GM21367 (cell line): ENCODE data around the gene PRKAG2.

Experiments
- ATAC-seq: cut with Tn5 transposase; IDR thresholded peaks from one replicate; pipeline ENCODE4 v1.9.1; 2021; ENCODE audit not compliant: unreplicated experiment

Gene PRKAG2

GRCh38 chr7:151731022-151731441 is 145.9 kb downstream of the PRKAG2 start:
- no peak for ATAC-seq

GRCh38 chr7:151730591-151730990 is 146.3 kb downstream of the PRKAG2 start:
- ATAC-seq = no peak

GRCh38 chr7:151729521-151729921 is 147.4 kb downstream of the PRKAG2 start:
- no peak for ATAC-seq

GRCh38 chr7:151728746-151729145 is 148.2 kb downstream of the PRKAG2 start:
- ATAC-seq = no peak

- no peak for ATAC-seq
Measured at GRCh38 chr7:151728286-151728660, 148.6 kb downstream of the PRKAG2 start.

GRCh38 chr7:151727579-151728285 is 149.2 kb downstream of the PRKAG2 start:
- ATAC-seq = no peak

- ATAC-seq = no peak
Measured at GRCh38 chr7:151726652-151727578, 150.0 kb downstream of the PRKAG2 start.

GRCh38 chr7:151725844-151726651 is 150.9 kb downstream of the PRKAG2 start:
- no peak for ATAC-seq

- ATAC-seq = no peak
Measured at GRCh38 chr7:151724920-151725584, 151.9 kb downstream of the PRKAG2 start.

- ATAC-seq = no peak
Measured at GRCh38 chr7:151724250-151724915, 152.5 kb downstream of the PRKAG2 start.

GRCh38 chr7:151723321-151723720 is 153.6 kb downstream of the PRKAG2 start:
- no peak for ATAC-seq

- no peak for ATAC-seq
Measured at GRCh38 chr7:151722533-151722932, 154.4 kb downstream of the PRKAG2 start.

GRCh38 chr7:151721694-151722093 is 155.2 kb downstream of the PRKAG2 start:
- ATAC-seq = no peak

- ATAC-seq = no peak
Measured at GRCh38 chr7:151721236-151721635, 155.7 kb downstream of the PRKAG2 start.

- ATAC-seq = no peak
Measured at GRCh38 chr7:151720280-151720679, 156.6 kb downstream of the PRKAG2 start.

GRCh38 chr7:151719897-151720242 is 157.0 kb downstream of the PRKAG2 start:
- ATAC-seq = no peak

- ATAC-seq = no peak
Measured at GRCh38 chr7:151719031-151719896, 157.7 kb downstream of the PRKAG2 start.

GRCh38 chr7:151717918-151718317 is 159.0 kb downstream of the PRKAG2 start:
- ATAC-seq = no peak

- ATAC-seq = no peak
Measured at GRCh38 chr7:151717415-151717814, 159.5 kb downstream of the PRKAG2 start.
